ENCODE measurements around the gene P2RX4. TPM values are rescaled to one million over a fixed set of nuclear protein-coding genes. Genes with fewer than 3 reads are reported as not detected.
A peak's percentile ranks its signal among the peaks of the same experiment; 100 is the strongest.

P2RX4 gene
- polyA plus RNA-seq, 1 experiment: 18.9 TPM

DNA sequence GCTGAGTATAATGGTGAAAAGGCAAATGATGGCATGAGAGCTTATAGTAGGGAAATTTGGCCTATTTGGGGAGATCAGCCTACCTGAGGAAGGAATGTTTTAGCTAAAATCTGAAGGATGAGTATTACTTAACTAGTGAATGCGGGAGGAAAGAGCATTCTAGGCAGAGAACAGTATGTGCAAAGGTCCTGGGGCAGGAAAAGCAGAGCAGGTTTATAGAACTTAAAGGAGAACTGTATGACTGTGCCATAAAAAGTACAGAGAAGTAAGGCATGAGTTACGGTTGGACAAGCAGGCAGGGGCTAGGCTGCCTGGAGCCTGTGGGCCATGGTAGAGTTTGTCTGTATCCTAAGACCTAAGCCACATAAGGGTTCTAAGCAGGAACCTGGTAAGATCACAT lies 21.7 kb upstream of the P2RX4 start:
- Histone ChIP-seq H3K27me3 (ENCODE audit: control insufficient read depth, insufficient read depth, low read length) (no peaks in the 10 kb centered on the region), H3K4me3 (ENCODE audit: low read depth, low read length) (no peak overlapping the region), H3K9me3 (ENCODE audit: control insufficient read depth, insufficient read depth, low read length) (peaks cover 4% of the 10 kb centered on the region; the same call in 1 of the 2 replicates), H3K27ac (ENCODE audit: low read depth, low read length) (no peak overlapping the region)
- TF ChIP-seq CTCF (IDR thresholded peaks at IDR 0.05; ENCODE audit: low read depth, low read length): no peak
- CTCF ChIA-PET: no interaction called here
- no peak for DNase-seq (ENCODE audit: low read depth, low spot score)
- POLR2A ChIA-PET: no interaction called here

- DNase-seq (ENCODE audit: low read depth, low spot score): no peak
- CTCF ChIA-PET: interaction anchor here (0.6 kb wide), 1 partner anchor 45 kb away, joined by 3 read pairs; no protein-coding TSS in a partner anchor
- Histone ChIP-seq H3K4me3 (ENCODE audit: low read depth, low read length) (no peak overlapping the region), H3K27me3 (ENCODE audit: control insufficient read depth, insufficient read depth, low read length) (no peaks in the 10 kb centered on the region), H3K27ac (ENCODE audit: low read depth, low read length) (no peak overlapping the region), H3K9me3 (ENCODE audit: control insufficient read depth, insufficient read depth, low read length) (peaks cover 4% of the 10 kb centered on the region; the same call in 1 of the 2 replicates)
- POLR2A ChIA-PET: no interaction called here
- TF ChIP-seq CTCF (IDR thresholded peaks at IDR 0.05; ENCODE audit: low read depth, low read length): no peak
Measured at GRCh38 chr12:121189131-121189530, 20.8 kb upstream of the P2RX4 start.

GRCh38 chr12:121189619-121190155 lies 20.2 kb upstream of the P2RX4 start:
- CTCF ChIA-PET: interaction anchor here (0.6 kb wide), 1 partner anchor 46 kb away, joined by 3 read pairs; no protein-coding TSS in a partner anchor
- no peak for DNase-seq (ENCODE audit: low read depth, low spot score)
- H3K27ac ChIP-seq (ENCODE audit: low read depth, low read length): peak overlapping the region; percentile 73
- POLR2A ChIA-PET: no interaction called here
- H3K4me3 ChIP-seq (ENCODE audit: low read depth, low read length): no peak overlapping the region
- TF ChIP-seq CTCF (IDR thresholded peaks at IDR 0.05; ENCODE audit: low read depth, low read length): no peak
- no peaks in the 10 kb centered on the region for H3K27me3 ChIP-seq (ENCODE audit: control insufficient read depth, insufficient read depth, low read length)
- H3K9me3 ChIP-seq (ENCODE audit: control insufficient read depth, insufficient read depth, low read length): peaks cover 4% of the 10 kb centered on the region; the same call in 1 of the 2 replicates

DNA sequence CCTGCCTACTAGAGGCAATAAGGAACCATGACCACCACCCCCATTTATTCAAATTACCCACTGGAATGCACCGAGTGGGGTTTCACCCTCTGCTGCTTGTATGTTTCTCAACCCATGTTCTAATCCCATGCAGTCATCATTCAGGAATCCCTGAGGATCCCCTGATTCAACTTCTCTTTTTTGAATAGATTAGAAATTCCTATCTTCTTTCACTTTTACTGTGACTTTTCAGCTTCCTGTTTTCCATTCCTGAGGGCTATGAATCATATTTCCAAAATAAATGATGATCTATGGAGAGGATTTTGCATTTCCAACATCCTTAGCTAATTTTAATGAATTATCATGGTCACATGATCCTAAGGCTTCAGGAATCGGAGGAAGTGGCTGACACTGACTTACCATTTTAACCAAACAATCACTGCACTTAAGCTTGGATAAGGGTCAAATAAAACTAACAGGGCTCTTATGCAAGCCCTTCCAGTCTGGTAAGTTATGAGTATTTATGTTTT lies 19.4 kb upstream of the P2RX4 start:
- Histone ChIP-seq H3K9me3 (ENCODE audit: control insufficient read depth, insufficient read depth, low read length) (peaks cover 4% of the 10 kb centered on the region; the same call in 1 of the 2 replicates), H3K27ac (ENCODE audit: low read depth, low read length) (peak overlapping the region; percentile 83), H3K27me3 (ENCODE audit: control insufficient read depth, insufficient read depth, low read length) (no peaks in the 10 kb centered on the region), H3K4me3 (ENCODE audit: low read depth, low read length) (no peak overlapping the region)
- DNase-seq (ENCODE audit: low read depth, low spot score): peak; percentile 86
- ChIA-PET CTCF (no interaction called here), POLR2A (no interaction called here)
- no peak for TF ChIP-seq CTCF (IDR thresholded peaks at IDR 0.05; ENCODE audit: low read depth, low read length)

- Histone ChIP-seq H3K9me3 (ENCODE audit: control insufficient read depth, insufficient read depth, low read length) (peaks cover 4% of the 10 kb centered on the region; the same call in 1 of the 2 replicates), H3K27me3 (ENCODE audit: control insufficient read depth, insufficient read depth, low read length) (no peaks in the 10 kb centered on the region), H3K27ac (ENCODE audit: low read depth, low read length) (peak overlapping the region; percentile 83), H3K4me3 (ENCODE audit: low read depth, low read length) (no peak overlapping the region)
- DNase-seq (ENCODE audit: low read depth, low spot score): no peak
- POLR2A ChIA-PET: interaction anchor here (0.6 kb wide), 2 partner anchors 210 to 335 kb away, joined by 5 to 6 read pairs; no protein-coding TSS in a partner anchor
- no peak for TF ChIP-seq CTCF (IDR thresholded peaks at IDR 0.05; ENCODE audit: low read depth, low read length)
- CTCF ChIA-PET: no interaction called here
Measured at GRCh38 chr12:121191151-121191550, 18.8 kb upstream of the P2RX4 start.
